ENCODE measurements around the gene CFAP410.

The CFAP410 gene

GRCh38 chr21:44301141-44301540 lies 38.0 kb downstream of the CFAP410 start:
- no peak for TF ChIP-seq ZBTB7A (IDR thresholded peaks at IDR 0.05; ENCODE audit: low read depth)
- no peak for TF ChIP-seq EP300 (IDR thresholded peaks at IDR 0.05; ENCODE audit: borderline replicate concordance)
- TF ChIP-seq NFIC (IDR thresholded peaks at IDR 0.05) = no peak
- no peak for TF ChIP-seq EGR1 (IDR thresholded peaks at IDR 0.05)
- TF ChIP-seq, protein P1, sequence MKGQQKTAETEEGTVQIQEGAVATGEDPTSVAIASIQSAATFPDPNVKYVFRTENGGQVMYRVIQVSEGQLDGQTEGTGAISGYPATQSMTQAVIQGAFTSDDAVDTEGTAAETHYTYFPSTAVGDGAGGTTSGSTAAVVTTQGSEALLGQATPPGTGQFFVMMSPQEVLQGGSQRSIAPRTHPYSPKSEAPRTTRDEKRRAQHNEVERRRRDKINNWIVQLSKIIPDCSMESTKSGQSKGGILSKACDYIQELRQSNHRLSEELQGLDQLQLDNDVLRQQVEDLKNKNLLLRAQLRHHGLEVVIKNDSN (IDR thresholded peaks at IDR 0.05) = no peak
- TF ChIP-seq TCF12 (IDR thresholded peaks at IDR 0.05; ENCODE audit: low read depth) = no peak
- no peak for TF ChIP-seq CREB1 (IDR thresholded peaks at IDR 0.05; ENCODE audit: low read depth)
- no peak for TF ChIP-seq FOXM1 (IDR thresholded peaks at IDR 0.05; ENCODE audit: borderline replicate concordance, low read depth)
- TF ChIP-seq REST (IDR thresholded peaks at IDR 0.05; ENCODE audit: low read depth) = no peak
- TF ChIP-seq TAF1 (IDR thresholded peaks at IDR 0.05; ENCODE audit: low read depth) = no peak
- TF ChIP-seq, protein P2, sequence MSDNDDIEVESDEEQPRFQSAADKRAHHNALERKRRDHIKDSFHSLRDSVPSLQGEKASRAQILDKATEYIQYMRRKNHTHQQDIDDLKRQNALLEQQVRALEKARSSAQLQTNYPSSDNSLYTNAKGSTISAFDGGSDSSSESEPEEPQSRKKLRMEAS (IDR thresholded peaks at IDR 0.05) = no peak
- TF ChIP-seq CEBPB (IDR thresholded peaks at IDR 0.05) = no peak

DNA sequence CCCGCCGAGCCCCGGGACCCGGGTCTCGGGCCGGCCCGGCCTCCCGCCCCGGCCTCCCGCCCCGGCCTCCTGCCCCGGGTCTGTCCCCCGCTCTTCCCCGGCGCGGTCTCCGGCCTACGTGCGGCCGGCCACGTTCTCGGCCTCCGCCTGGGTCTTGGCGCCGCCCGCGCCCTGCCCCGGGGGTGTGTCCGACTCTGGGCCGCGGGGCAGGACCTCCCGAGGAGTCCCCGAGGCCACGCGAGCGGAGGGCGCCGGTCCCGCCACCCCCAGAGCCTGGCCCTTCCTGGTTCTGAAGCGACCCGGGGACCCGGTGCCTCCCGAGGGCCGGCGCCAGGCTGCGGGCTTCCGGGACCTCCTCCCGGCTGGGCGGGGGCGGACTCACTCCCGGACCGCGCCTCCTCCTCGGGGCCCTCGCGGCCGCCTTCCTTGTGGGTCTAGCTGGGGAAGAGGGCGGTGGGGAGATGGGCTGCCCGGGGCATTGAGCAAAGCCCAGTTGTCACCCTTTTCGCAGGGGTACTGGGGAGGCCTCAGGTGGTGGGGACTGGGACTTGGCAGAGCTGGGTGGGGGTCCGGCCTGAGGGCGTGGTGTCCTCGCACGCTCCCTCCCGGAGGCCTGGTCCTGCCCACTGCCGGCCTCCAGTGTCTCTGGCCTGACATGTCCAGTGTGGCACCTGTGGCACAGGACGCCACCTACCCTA lies 38.8 kb downstream of the CFAP410 start:
- TF ChIP-seq NFIC (IDR thresholded peaks at IDR 0.05) (no peak), TAF1 (IDR thresholded peaks at IDR 0.05; ENCODE audit: low read depth) (no peak; the same call in 1 of the 2 replicates), TEAD4 (IDR thresholded peaks at IDR 0.05) (no peak), CREB1 (IDR thresholded peaks at IDR 0.05; ENCODE audit: low read depth) (no peak), FOXM1 (IDR thresholded peaks at IDR 0.05; ENCODE audit: borderline replicate concordance, low read depth) (no peak), CEBPB (IDR thresholded peaks at IDR 0.05) (no peak), RAD21 (IDR thresholded peaks at IDR 0.05; ENCODE audit: low read depth) (no peak), EGR1 (IDR thresholded peaks at IDR 0.05) (peak; percentile 68), ZBTB7A (IDR thresholded peaks at IDR 0.05; ENCODE audit: low read depth) (peak; percentile 40; the same call in 1 of the 2 replicates), TCF12 (IDR thresholded peaks at IDR 0.05; ENCODE audit: low read depth) (no peak), EP300 (IDR thresholded peaks at IDR 0.05; ENCODE audit: borderline replicate concordance) (no peak)
- TF ChIP-seq, protein P2 (IDR thresholded peaks at IDR 0.05) = no peak
- TF ChIP-seq, protein P1 (IDR thresholded peaks at IDR 0.05) = no peak

- TF ChIP-seq TEAD4 (IDR thresholded peaks at IDR 0.05) (no peak), TCF12 (IDR thresholded peaks at IDR 0.05; ENCODE audit: low read depth) (no peak), CREB1 (IDR thresholded peaks at IDR 0.05; ENCODE audit: low read depth) (no peak), EGR1 (IDR thresholded peaks at IDR 0.05) (no peak), NFIC (IDR thresholded peaks at IDR 0.05) (no peak), CEBPB (IDR thresholded peaks at IDR 0.05) (no peak), REST (IDR thresholded peaks at IDR 0.05; ENCODE audit: low read depth) (no peak), ZBTB7A (IDR thresholded peaks at IDR 0.05; ENCODE audit: low read depth) (peak; percentile 69; the same call in 1 of the 2 replicates), RAD21 (IDR thresholded peaks at IDR 0.05; ENCODE audit: low read depth) (no peak; the same call in 1 of the 2 replicates), YY1 (IDR thresholded peaks at IDR 0.05; ENCODE audit: low read depth) (peak; percentile 77)
- TF ChIP-seq, protein P1 (IDR thresholded peaks at IDR 0.05) = no peak
- TF ChIP-seq, protein P2 (IDR thresholded peaks at IDR 0.05) = peak; percentile 48; the same call in 1 of the 2 replicates
Measured at GRCh38 chr21:44299458-44300261, 39.5 kb downstream of the CFAP410 start, which contains the start of gene PFKL. Gene PFKL, plus strand, starts transcription at chr21:44300053. Its CDS starts 53 bp downstream, at chr21:44300106.

DNA sequence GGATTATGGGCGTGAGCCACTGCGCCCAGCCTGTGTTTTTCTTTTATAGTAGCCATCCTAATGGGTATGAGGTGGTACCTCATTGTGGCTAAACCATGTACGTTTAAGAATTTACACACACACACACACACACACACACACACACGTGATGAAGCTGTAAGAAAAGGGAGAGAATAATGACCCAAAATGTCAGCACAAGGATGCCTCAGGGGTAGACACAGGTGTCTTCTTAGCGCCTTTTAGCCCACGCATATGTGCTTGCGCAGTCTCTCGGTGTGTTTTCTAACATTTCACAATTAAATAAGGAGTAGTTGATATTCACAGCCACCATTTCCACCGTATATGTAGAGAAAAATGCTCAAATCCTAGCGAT lies 40.1 kb downstream of the CFAP410 start:
- TF ChIP-seq TEAD4 (IDR thresholded peaks at IDR 0.05) (no peak), EP300 (IDR thresholded peaks at IDR 0.05; ENCODE audit: borderline replicate concordance) (no peak), NFIC (IDR thresholded peaks at IDR 0.05) (no peak), EGR1 (IDR thresholded peaks at IDR 0.05) (no peak), TAF1 (IDR thresholded peaks at IDR 0.05; ENCODE audit: low read depth) (no peak), CEBPB (IDR thresholded peaks at IDR 0.05) (no peak), YY1 (IDR thresholded peaks at IDR 0.05; ENCODE audit: low read depth) (no peak), TCF12 (IDR thresholded peaks at IDR 0.05; ENCODE audit: low read depth) (no peak), ZBTB7A (IDR thresholded peaks at IDR 0.05; ENCODE audit: low read depth) (no peak), REST (IDR thresholded peaks at IDR 0.05; ENCODE audit: low read depth) (no peak), FOXM1 (IDR thresholded peaks at IDR 0.05; ENCODE audit: borderline replicate concordance, low read depth) (no peak), RAD21 (IDR thresholded peaks at IDR 0.05; ENCODE audit: low read depth) (no peak), CREB1 (IDR thresholded peaks at IDR 0.05; ENCODE audit: low read depth) (no peak)
- TF ChIP-seq, protein P1 (IDR thresholded peaks at IDR 0.05) = no peak
- TF ChIP-seq, protein P2 (IDR thresholded peaks at IDR 0.05) = no peak
